Stimulated activated CD8-positive, alpha-beta memory T cell treated with anti-CD3 and anti-CD28 coated beads, Interleukin-12 subunit alpha, Interleukin-12 subunit beta, amount 100 ng/mL, for 1 hour (primary cell): ENCODE results near the gene PUS1.
A peak's percentile ranks its signal among the peaks of the same experiment; 100 is the strongest.

Source experiments
- DNase-seq: peaks from one replicate; pipeline ENCODE4 v3.0.0-alpha.2; 2020; ENCODE audit warnings: low read depth

Gene PUS1

GRCh38 chr12:131915823-131916222 is 13.3 kb upstream of the PUS1 start:
- DNase-seq: no peak

- no peak for DNase-seq
Observed at GRCh38 chr12:131916306-131917138, 12.6 kb upstream of the PUS1 start.

- no peak for DNase-seq
Observed at GRCh38 chr12:131917139-131917710, 11.9 kb upstream of the PUS1 start.

- DNase-seq: no peak
Observed at GRCh38 chr12:131917711-131918306, 11.3 kb upstream of the PUS1 start.

- DNase-seq: no peak
Observed at GRCh38 chr12:131918311-131919050, 10.6 kb upstream of the PUS1 start.

- no peak for DNase-seq
Observed at GRCh38 chr12:131919051-131919347, 10.1 kb upstream of the PUS1 start.

GRCh38 chr12:131919366-131920156 is 9.5 kb upstream of the PUS1 start:
- DNase-seq: no peak

GRCh38 chr12:131920157-131920508 is 8.9 kb upstream of the PUS1 start:
- no peak for DNase-seq

GRCh38 chr12:131920902-131921840 is 7.9 kb upstream of the PUS1 start:
- no peak for DNase-seq

GRCh38 chr12:131921866-131922769 is 7.0 kb upstream of the PUS1 start:
- DNase-seq: no peak

- no peak for DNase-seq
Observed at GRCh38 chr12:131922772-131923171, 6.3 kb upstream of the PUS1 start.

GRCh38 chr12:131923260-131923659 is 5.8 kb upstream of the PUS1 start:
- DNase-seq: no peak

GRCh38 chr12:131927110-131928079 is 1.7 kb upstream of the PUS1 start:
- no peak for DNase-seq

- DNase-seq: no peak
Observed at GRCh38 chr12:131928080-131928710, 881 bp upstream of the PUS1 start.

GRCh38 chr12:131929581-131930456 is 743 bp downstream of the PUS1 start:
- DNase-seq: peak; percentile 21

GRCh38 chr12:131930510-131930909 is 1.4 kb downstream of the PUS1 start:
- DNase-seq: no peak

- DNase-seq: no peak
Observed at GRCh38 chr12:131933387-131933786, 4.3 kb downstream of the PUS1 start.
